A673 (cell line): Measurements from ENCODE around the gene PKIB. TPM values are rescaled to one million over a fixed set of nuclear protein-coding genes. Genes with fewer than 3 reads are reported as not detected.

Experiments
- BruUV-seq: library from RNA; stranded (reverse); fragments of 400-500 nt; replicated peaks from 2 replicates; lab custom pipeline; 2021; lab: Mats Ljungman, UMichigan
- CTCF ChIA-PET: fragments of 300-600 bp; sonication (Branson Sonifier 250); formaldehyde crosslinking; loops from one replicate; lab custom pipeline; 2022; ENCODE audit warnings: antibody characterized with exemption; lab: Charles Lee
- POLR2A ChIA-PET: fragments of 300-600 bp; sonication (Branson Sonifier 250); formaldehyde crosslinking; loops from one replicate; lab custom pipeline; 2022; ENCODE audit warnings: antibody characterized with exemption; ENCODE audit not compliant: low non-redundant PET; lab: Charles Lee
- DNase-seq: peaks from one replicate; pipeline ENCODE4 v3.0.0-alpha.2; 2015; ENCODE audit warnings: low spot score
- H3K27ac ChIP-seq: fragments of 200-600 bp; sonication (generic); 2 replicates; pipeline ENCODE4 v1.5.1; 2016; ENCODE audit warnings: mixed run types, low read depth, mild to moderate bottlenecking, mixed read lengths, antibody characterized with exemption, low read length; ENCODE audit not compliant: poor library complexity, severe bottlenecking
- H3K27me3 ChIP-seq: fragments of 200-600 bp; sonication (generic); replicated peaks from 2 replicates; pipeline ENCODE4 v1.6.1; 2017; ENCODE audit warnings: mixed run types, low read depth, mild to moderate bottlenecking, mixed read lengths, antibody characterized with exemption, low read length; ENCODE audit not compliant: insufficient read depth, poor library complexity
- H3K36me3 ChIP-seq: fragments of 200-600 bp; sonication (generic); 2 replicates; pipeline ENCODE4 v1.6.1; 2016; ENCODE audit warnings: mixed run types, mild to moderate bottlenecking, mixed read lengths, antibody characterized with exemption, low read length; ENCODE audit not compliant: insufficient read depth, poor library complexity, severe bottlenecking
- H3K4me1 ChIP-seq: fragments of 200-600 bp; sonication (generic); 2 replicates; pipeline ENCODE4 v1.6.1; 2017; ENCODE audit warnings: mixed run types, mild to moderate bottlenecking, mixed read lengths, antibody characterized with exemption, low read length; ENCODE audit not compliant: insufficient read depth, poor library complexity, severe bottlenecking
- H3K4me3 ChIP-seq: fragments of 200-600 bp; sonication (generic); 2 replicates; pipeline ENCODE4 v1.5.1; 2016; ENCODE audit warnings: low read depth, mixed run types, mild to moderate bottlenecking, mixed read lengths, low read length; ENCODE audit not compliant: poor library complexity, severe bottlenecking
- H3K9me3 ChIP-seq: fragments of 200-600 bp; sonication (generic); 2 replicates; pipeline ENCODE4 v1.6.1; 2016; ENCODE audit warnings: mixed run types, low read depth, mild to moderate bottlenecking, mixed read lengths, antibody characterized with exemption, low read length; ENCODE audit not compliant: poor library complexity, severe bottlenecking
- EZH2 ChIP-seq: fragments of 200-600 bp; sonication (generic); IDR thresholded peaks from 2 replicates; pipeline ENCODE4 v1.6.1; 2017; ENCODE audit warnings: borderline replicate concordance, low read depth, mild to moderate bottlenecking, mixed read lengths, antibody characterized with exemption, low read length; ENCODE audit not compliant: poor library complexity, severe bottlenecking
- intact Hi-C: fragments of 100-400 bp; cut with micrococcal nuclease; formaldehyde crosslinking; loops from one replicate; pipeline ENCODE4 v1.10.0; 2022; ENCODE audit not compliant: unreplicated experiment
- total RNA-seq: library from RNA; stranded (reverse); gene quantifications from 2 replicates; pipeline ENCODE4 v1.2.3, GENCODE V29; 2021
- TF ChIP-seq, protein P1 (sequence below): fragments of 300-800, 200-600 bp; sonication (generic); conservative IDR thresholded peaks from 2 replicates; pipeline ENCODE4 v1.5.1; 2017; ENCODE audit warnings: low read depth, mild to moderate bottlenecking, antibody characterized with exemption, low read length, moderate library complexity, mixed read lengths

The PKIB gene
- total RNA-seq, 1 experiment from 2014 or later, result 11.5 TPM

GRCh38 chr6:122752459-122752858 is 142.3 kb downstream of the PKIB start:
- no peak for DNase-seq
- no peaks in the 10 kb centered on the region for H3K9me3 ChIP-seq
- H3K36me3 ChIP-seq, result no peaks in the 10 kb centered on the region
- TF ChIP-seq, protein P1, sequence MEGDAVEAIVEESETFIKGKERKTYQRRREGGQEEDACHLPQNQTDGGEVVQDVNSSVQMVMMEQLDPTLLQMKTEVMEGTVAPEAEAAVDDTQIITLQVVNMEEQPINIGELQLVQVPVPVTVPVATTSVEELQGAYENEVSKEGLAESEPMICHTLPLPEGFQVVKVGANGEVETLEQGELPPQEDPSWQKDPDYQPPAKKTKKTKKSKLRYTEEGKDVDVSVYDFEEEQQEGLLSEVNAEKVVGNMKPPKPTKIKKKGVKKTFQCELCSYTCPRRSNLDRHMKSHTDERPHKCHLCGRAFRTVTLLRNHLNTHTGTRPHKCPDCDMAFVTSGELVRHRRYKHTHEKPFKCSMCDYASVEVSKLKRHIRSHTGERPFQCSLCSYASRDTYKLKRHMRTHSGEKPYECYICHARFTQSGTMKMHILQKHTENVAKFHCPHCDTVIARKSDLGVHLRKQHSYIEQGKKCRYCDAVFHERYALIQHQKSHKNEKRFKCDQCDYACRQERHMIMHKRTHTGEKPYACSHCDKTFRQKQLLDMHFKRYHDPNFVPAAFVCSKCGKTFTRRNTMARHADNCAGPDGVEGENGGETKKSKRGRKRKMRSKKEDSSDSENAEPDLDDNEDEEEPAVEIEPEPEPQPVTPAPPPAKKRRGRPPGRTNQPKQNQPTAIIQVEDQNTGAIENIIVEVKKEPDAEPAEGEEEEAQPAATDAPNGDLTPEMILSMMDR, result no peak
- no peak for TF ChIP-seq EZH2
- H3K27me3 ChIP-seq, result no peaks in the 10 kb centered on the region
- H3K4me1 ChIP-seq, result peaks cover 18% of the 10 kb centered on the region
- BruUV-seq, result no TSS peak
- no peak overlapping the region for H3K4me3 ChIP-seq
- H3K27ac ChIP-seq, result no peak overlapping the region
- CTCF ChIA-PET, result no interaction called here
- POLR2A ChIA-PET, result no interaction called here
- intact Hi-C loops, result no loop called here

- POLR2A ChIA-PET, result no interaction called here
- intact Hi-C loops, result no loop called here
- no peaks in the 10 kb centered on the region for H3K9me3 ChIP-seq
- peak overlapping the region; percentile 29 for H3K27ac ChIP-seq
- no peak overlapping the region for H3K4me3 ChIP-seq
- BruUV-seq, result no TSS peak
- H3K36me3 ChIP-seq, result no peaks in the 10 kb centered on the region
- TF ChIP-seq, protein P1, result no peak
- TF ChIP-seq EZH2, result no peak
- H3K27me3 ChIP-seq, result no peaks in the 10 kb centered on the region
- CTCF ChIA-PET, result no interaction called here
- H3K4me1 ChIP-seq, result peaks cover 18% of the 10 kb centered on the region
- no peak for DNase-seq
These were observed 142.9 kb downstream of the PKIB start for GRCh38 chr6:122753000-122753687.

GRCh38 chr6:122753688-122754056 is 143.5 kb downstream of the PKIB start:
- peak overlapping the region; percentile 29 for H3K27ac ChIP-seq
- ChIA-PET CTCF (no interaction called here), POLR2A (no interaction called here)
- no TSS peak for BruUV-seq
- H3K36me3 ChIP-seq, result no peaks in the 10 kb centered on the region
- no peak for DNase-seq
- H3K4me3 ChIP-seq, result no peak overlapping the region
- TF ChIP-seq, protein P1, result no peak
- no peak for TF ChIP-seq EZH2
- intact Hi-C loops, result no loop called here
- peaks cover 18% of the 10 kb centered on the region for H3K4me1 ChIP-seq
- no peaks in the 10 kb centered on the region for H3K27me3 ChIP-seq
- no peaks in the 10 kb centered on the region for H3K9me3 ChIP-seq
